Activated effector memory CD4-positive, alpha-beta T cell treated with Interleukin-2 at 50 U/mL for 16 hours (primary cell): ENCODE results near the gene VPS33A.
"Not testable (repeated sequence)": the region's sequence is repeated elsewhere in the genome, so short reads cannot be mapped to it uniquely, and the experiment has no call there.

Source experiments
- DNase-seq: peaks from one replicate; pipeline ENCODE4 v3.0.0-alpha.2; 2020

VPS33A gene

DNA sequence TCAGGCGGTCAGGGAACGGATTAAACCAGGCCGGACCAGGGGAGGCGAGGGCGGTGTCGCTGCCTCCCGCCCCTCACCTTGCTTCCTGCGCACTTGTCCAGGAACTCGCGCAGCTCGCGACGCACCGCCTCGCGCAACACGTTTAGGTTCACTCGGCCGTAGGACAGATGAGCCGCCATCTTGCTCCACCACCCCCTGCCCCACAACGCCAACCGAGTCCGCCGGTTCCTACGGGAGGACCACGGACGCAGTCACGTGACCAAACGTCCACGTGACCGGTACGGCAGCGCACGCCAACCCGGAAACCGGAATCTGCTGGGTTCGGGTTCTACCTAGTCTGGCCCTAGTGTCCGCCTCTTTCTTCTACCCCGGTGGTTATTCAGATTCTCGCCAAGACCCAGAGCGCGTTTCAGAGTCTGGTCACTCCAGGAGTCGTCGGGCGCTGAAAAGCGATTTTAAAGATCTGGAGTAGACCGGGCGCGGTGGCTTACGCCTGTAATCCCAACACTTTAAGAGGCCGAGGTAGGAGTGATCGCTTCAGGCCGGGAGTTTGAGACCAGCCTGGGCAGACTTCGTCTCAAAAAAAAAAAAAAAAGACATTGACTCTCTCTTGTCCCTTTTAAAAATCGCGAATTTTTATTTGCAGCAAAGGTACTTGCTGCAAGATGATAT, at the start of gene VPS33A:
TSS of gene VPS33A (minus strand) at position 265 of the 672 bp plus-strand sequence. CDS start at position 179, 86 bp downstream.
- peak; percentile 86 for DNase-seq

DNA sequence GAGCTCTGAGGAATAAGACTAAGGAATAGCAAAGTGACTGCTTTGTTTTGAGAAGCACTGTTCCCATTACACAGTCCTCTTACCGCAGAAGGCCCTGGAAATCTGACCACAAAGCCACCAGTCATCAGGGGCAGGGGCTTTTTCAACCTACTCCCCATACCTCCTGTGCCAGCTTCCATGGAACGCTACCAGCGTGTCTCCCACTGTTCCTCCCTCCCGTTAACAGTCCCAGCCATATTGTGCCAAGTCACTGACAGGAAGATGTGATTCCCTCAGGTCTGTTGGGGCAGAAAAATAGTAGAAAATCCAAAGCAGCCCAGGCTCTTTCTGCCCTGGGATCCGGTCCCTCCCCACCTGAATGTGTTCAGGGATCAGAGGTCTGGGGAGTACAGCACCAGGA, 46.6 kb upstream of the VPS33A start:
- no peak for DNase-seq

DNA sequence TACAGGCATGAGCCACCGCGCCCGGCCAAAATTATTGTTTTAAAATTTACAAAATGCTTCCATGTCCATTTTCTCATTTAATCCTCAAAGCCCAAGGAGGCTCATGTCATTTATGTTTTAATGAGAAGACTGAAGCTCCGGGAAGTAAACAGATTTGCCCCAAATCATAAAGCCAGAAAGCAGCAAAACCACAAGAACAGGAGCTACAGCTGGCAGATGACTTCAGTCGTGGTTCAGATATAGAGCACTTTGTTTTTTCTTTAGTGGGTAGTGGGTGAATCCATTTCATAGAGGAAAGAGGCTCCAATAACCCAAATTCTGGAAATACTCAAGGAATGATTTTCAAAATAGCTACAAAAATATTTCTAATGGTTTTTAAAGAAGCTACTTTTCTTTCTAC, 45.4 kb upstream of the VPS33A start:
- DNase-seq, result no peak

DNA sequence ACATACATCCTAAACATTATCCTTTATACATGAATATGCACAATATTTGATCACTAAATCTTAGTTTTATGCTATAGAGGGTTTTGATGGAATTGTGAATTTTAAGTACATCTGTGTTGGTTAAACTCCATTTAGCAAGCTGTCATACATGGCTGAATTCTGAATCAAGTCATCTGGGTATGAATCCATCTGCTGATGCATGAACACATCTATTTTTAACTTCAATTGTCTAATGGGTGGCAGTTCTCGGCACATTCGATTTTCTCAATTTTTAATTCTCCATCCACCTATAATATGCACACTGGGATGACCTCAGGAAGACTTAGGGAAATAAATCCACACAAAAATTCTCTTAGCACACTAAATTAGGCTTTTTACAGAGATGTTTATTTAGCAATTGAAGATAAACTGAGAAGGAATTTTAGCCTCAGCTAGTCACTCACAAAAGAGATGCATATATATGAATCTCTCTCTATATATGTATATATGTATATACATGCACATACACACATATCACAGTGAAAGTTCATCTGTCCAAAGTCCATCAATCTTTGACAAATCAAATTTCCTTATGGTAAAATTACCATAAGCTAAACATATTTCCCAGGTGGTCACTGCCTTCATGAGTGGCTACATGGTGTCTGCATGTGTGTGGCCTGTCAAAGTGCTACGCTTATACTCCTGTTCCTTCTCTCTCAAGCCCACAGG, 44.5 kb upstream of the VPS33A start:
- no peak for DNase-seq

DNA sequence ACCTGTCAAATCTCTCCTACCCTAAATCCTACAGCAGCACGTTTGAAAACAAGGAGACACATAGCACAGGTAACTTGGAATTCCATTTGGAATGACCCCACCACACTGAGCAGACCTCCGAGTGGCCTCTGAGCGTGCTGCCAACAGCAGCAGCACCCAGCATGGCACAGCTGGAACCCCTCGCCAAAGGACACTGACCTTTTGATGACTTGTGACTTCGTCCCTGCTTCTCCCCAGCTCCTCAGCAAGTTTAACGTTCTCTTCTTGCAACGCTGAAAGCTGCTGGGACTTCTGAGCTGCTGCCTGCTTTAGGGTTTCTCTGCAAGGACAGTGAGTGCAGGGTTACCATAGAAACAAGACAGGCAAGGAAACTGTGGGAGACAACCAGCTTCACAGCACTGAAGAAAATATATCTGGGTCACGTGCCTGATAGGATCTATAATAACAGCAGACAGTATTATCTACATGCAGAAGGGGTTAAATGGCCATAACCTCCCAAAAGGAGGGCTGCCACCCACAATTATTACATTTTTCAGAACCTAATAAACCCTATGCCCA, 43.3 kb upstream of the VPS33A start:
- no peak for DNase-seq

DNA sequence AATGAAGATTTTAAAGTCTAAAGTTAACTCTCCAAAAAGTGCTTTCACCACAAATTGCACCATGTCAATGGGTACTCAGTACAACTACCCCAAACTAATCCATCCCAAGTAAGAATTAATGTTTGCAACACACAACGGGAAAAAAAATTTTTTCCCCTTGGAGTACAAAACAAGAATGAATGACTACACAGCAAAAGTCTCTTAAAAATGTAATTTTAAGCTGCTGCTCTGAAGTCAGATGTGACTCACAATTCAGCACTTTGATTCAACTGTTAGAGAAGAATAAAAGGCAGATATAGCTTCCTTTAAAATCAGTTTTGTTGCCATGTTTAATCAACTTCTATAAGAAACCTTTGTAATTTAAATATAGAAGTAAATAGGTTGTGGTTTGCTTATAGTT, 42.5 kb upstream of the VPS33A start:
- no peak for DNase-seq

DNA sequence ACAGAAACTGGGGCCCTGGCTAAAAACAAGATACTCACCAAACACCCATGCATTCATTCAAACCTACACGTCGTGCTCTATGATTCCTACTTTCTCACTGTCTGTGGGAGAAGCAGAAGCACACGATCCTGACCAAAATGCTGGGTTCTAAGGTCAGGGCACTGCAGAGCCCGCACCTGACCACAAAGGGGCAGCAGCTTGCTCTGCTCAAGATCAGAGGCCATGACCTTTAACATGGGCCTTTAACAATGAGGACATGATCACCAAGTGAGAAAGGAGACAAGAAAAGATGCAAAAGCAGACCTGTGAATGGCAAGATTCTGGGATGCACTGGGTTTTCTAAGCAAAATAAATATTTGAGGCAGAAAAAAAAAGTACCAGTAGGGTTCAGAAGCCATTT, 40.1 kb upstream of the VPS33A start:
- no peak for DNase-seq

DNA sequence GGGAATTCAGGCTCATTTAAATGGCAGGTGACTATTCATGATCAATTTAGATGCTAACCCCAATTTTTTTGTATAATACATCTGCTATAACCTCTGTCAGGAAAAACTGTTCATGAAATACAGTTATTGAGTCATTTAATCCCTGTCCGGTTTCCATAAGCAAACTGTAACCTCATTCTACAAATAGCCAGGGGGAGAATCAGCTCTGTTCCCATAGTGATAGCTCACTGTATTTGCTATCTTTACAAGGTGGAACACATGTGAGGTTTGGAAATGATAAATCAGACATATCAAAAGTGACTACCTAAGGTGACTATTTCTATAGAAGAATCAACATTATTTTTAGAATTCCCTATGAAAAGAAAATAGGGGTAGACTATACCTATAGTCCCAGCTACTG, 38.6 kb upstream of the VPS33A start:
- no peak for DNase-seq

DNA sequence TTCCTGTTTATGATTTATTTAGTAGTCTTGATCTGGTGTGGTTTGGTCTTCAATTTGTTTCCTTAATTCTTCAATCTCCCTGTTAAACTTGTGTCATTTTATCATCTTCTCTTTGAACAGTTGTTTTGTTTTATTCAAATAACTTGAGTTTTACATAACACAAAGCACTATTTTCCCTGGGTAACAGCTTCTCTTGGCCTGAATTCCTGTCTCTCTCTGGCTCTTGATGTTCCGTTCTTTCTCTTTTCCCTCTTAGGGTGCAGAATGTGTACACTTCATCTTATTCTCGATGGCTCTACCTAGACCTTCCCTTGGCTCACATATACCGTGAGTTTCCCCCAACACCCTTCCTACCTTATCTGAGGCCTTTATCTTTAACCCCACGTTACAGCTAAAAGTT, 36.8 kb upstream of the VPS33A start:
- no peak for DNase-seq

DNA sequence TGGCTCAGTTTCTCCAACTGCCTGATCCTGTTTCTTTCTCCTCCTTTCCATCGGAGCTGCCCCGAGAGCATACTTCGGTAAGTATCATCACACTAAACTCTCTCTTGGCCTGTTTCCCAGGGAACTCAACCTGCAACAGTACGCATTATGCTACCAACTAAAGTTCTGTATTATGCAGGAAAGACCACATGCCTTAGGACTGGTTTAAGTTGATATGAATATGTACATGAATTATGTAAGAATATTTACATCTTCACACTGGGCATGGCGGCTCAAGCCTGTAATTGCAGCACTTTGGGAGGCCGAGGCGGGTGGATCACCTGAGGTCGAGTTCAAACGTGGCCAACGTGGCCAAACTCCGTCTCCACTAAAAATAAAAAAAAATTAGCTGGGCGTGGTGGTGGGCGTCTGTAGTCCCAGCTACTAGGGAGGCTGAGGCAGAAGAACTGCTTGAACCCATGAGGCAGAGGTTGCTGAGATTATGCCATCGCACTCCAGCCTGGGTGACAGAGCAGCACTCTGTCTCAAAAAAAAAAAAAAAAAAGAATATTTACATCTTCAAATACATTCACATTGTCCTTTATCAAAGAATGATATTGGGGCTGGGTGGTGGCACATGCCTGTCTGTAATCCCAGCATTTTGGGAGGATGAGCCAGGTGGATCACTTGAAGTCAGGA, 31.9 kb upstream of the VPS33A start:
- no peak for DNase-seq

DNA sequence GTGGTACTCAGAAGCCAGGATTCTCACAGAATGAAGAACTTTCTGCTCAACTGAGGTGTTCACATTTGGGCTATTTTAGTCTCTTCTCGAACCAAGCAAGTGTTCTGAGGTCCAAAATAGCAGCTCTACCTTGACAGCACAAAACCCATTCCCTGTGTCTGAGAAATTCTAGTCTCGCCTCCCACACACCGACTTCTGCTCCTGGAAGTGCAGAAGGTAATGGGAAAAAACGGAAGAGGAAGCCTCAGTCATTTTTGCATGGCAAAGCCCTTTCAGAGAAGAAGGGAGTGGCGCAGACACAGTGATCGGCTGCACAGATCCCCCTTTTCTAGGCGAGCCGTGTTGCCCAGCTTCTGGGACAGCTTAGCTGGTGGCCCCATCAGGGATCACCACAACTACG, 31.2 kb upstream of the VPS33A start:
- DNase-seq, result no peak

DNA sequence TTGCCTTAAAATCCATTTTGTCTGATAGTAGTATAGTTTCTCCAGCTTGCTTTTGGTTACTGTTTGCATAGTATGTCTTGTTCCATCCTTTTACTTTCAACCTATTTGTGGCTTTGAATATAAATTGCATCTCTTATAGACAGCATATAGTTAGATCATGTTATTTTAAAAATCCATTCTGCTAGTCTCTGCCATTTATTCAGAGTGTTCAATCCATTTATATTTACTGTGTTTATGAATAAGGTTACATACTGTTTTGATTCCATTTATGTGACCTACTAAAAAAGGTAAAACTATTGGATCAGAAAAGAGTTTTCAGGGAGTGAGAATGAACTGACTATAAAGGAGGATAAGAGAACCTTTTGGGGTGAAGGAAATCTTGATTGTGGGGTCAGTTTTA, 29.6 kb upstream of the VPS33A start:
- no peak for DNase-seq

DNA sequence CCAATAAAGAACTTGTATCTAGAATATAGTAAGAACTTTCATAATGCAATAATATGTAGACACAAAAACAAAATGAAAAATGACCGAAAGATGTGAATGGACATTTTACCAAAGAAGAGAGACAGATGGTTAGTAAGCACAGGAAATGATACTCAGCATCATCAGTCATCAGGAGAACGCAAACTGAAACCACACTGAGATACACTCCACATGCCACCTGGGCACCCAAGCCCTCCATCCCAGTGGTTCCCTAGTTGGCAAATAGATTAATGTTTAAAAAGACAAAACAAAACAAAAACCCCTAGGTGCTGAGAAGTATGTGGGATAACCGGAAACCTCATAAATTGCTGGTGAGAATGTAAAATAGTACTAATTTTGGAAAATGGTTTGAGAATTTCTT, 26.8 kb upstream of the VPS33A start:
- no peak for DNase-seq

DNA sequence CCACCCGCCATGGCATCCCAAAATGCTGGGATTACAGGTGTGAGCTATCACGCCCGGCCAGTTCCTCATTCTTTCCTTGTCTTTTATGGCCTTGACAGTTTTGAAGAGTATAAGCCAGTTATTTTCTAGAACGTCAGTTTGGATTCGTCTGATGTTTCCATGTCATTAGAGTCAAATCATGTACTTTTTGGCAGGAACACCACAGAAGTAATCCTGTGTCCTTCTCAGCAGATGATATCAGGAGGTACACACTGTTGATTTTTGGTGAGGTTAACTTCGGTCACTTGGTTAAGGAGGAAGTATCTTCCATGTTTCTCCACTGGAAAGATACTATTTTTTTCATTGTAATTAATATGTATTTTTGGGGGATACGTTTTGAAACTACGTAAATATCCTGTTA, 25.1 kb upstream of the VPS33A start:
- no peak for DNase-seq

DNA sequence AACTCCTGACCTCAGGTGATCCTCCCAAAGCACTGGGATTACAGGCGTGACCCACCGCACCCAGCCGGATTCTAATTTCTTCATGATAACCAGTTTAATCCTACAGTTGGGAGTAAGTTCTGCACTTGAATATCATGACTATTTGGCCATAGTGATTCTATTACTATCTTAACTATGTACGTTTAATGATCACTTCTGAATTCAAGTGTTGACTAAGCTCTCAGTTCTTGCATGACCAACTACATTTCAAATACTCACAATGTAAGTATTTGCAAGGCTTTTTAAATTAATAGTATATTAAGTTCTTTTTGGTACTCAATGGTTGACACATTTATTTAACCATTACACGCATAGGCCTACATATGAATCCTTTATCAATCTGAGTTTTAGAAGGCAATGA, 17.4 kb upstream of the VPS33A start:
- DNase-seq, result no peak

DNA sequence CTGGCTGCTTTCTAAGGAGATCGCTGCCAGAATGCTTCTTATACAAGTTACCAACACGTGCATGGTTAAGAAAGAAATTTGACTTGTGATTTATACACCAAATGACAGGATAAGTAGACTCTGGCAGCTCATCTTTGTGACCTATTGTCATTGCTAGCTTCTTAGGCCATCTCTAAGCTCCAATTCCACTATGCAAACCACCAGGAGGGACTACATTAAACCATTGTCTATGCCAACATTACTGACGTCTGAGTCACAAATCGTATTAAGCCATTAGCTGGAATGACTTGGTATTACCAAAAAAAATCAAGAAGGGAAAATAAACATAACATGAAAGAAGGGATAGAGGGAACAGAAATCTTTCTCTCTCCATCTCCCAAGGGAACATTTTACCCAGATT, 15.8 kb upstream of the VPS33A start:
- no peak for DNase-seq

DNA sequence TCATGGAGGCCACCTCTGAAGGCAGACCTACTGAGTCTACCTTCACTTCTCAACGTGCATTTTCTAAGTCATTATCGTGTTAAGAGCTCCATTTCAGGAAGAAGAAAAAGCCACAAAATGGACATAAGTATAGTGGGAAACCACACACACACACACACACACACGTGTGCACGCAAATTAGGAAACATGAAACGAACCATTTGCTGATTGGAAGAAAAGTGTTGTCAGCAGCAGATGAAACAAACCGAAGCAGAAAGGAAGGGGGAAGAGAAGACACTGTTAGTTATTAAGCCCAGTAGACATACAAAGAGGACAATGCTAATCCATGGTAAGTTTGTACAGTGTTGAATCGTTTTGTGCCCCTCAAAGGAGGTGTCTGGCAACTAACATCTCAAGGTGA, 9.9 kb upstream of the VPS33A start:
- DNase-seq, result no peak

DNA sequence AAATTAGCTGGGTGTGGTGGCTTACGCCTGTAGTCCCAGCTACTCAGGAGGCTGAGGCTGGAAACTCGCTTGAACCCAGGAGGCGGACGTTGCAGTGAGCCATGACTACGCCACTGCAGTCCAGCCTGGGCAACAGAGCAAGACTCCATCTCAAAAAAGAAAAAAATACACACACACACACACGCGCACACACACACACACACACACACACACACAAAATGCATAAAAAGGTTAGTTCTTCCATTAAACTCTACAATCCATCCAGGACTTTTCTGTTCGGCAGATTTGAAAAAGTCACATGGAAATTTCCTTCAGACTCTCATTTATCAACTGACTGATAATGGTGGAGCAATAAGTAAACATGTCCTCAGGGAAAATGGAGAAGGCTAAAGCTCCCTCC, 9.2 kb upstream of the VPS33A start:
- no peak for DNase-seq

DNA sequence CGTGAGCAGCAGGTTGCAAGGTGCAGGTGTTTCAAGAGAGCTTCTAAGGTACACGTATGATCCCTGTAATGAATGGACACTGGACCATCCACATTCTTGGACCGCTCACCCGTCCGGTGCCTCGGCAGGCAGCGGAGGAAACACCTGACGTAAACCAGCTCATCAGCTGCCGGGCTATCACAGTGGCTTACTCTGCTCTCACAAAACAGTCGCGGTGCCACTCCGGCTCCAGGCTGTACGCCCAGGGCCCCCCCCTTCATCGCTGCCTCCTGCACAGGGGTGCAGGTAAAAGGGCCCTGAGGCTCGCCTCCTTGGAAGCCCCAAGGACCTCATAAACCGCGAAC, 436 bp downstream of the VPS33A start:
- DNase-seq, result no peak

DNA sequence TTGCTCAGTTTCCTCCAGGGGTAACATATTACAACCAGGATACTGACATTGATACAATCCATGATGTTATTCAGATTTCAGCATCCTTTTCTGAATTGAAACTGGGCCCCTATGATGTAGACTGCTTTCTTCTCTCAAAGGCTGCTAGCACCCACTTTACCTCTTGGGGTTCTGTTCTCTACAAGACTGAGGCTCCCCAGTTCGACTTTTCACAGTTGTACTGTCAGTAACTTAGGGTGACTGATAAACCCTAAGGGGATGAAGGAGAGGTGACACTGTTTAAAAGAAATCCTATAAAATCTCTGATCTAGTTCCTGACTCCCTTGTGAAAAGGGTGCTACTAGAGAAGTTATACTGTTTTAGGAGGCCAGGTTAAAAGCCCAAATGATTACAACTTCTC, 818 bp downstream of the VPS33A start:
- DNase-seq, result no peak

DNA sequence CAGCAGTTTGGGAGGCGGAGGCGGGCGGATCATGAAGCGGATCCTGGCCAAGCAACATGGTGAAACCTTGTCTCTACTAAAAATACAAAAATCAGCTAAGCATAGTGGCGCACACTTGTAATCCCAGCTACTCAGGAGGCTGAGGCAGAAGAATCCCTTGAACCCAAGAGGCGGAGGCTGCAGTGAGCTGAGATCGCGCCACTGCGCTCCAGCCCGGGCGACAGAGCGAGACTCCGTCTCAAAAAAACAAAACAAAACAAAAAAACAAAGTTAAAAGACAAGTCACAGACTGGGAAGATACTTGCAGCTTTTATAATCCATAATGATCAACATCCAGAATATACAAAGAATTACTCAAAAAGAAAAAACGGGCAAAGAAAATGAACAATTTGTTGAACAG, 5.6 kb downstream of the VPS33A start:
- DNase-seq, result not testable (repeated sequence)

DNA sequence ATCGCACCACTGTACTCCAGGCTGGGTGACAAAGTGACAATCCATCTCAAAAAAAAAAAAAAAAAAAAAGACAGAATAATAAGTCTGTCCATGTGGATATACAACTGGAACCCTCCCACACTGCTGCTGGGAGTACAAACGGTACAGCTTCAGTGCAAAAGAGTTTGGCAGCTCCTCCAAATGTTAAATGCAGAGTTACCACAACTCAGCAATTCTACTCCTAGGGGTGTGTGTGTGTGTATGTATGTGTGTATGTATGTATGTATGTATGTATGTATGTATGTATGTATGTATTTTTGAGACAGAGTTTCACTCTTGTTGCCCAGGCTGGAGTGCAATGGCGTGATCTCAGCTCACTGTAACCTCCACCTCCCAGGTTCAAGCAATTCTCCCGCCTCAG, 7.4 kb downstream of the VPS33A start:
- DNase-seq, result not testable (repeated sequence)

DNA sequence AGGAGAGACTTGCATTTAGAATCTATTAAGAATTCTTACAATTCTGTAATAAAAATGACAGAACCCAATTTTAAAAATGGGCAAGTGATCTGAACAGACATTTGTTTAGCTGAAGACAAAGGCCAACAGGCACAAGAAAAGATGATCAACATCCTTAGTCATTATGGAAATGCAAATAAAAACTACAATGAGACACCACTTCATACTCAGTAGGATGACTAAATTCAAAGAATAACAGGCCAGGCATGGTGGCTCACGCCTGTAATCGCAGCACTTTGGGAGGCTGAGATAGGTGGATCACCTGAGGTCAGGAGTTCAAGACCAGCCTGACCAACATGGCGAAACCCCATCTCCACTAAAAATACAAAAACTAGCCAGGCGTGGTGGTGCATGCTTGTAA, 7.8 kb downstream of the VPS33A start:
- DNase-seq, result not testable (repeated sequence)

DNA sequence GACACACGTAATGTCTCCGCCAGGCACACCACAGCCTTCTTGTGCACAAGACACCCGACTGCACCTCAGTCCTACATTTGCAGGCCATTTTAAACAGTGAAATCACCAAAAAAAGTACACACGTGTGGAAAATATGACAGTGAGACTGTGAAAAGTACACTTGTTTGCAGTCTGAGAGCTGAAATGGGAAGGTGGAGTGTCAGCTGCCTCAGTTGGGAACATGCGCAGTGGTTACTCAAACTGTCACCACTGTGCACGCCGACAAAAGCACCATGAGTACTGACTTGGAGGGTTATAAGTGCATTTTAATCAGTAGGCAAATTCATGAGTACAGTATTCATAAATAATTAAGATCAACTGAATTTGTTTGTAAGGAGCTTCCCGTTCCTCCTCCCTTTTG, 15.8 kb downstream of the VPS33A start:
- DNase-seq, result no peak
